ENCODE measurements around the gene TRPV2.
"Not testable (repeated sequence)": the region's sequence is repeated elsewhere in the genome, so short reads cannot be mapped to it uniquely, and the experiment has no call there.

The TRPV2 gene

DNA sequence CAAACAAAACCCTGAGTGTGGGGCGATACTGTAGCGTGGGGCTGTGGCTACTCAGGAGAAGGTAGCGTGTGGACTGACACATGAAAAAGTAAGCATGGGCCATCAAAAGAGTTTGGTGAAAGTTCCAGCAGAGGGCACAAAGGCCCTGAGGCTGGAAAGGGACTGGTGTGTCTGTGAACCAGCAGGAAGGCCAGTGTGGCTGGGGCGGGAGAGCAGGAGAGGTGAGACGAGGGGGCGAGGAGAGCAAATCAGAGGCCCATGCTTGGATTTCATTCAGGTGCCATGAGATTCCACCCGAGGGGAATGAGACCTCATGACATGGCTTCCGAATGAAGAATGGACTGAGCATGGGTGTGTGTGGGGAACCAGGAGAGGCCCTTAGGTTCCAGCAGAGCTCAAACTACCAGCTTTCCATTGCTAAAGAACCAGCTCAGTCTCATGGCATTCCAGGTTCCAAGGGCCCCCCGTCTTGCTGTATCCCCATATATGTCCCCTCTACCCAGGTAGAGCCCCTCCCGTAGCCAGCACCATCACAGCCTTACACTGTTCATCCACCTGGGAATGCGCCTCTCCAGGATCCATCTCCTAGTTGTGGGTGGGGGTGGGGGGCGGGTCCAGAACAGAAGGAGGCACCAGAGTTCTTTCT, 31.1 kb downstream of the TRPV2 start:
- intact Hi-C loops (cut with DNase I; ENCODE audit: low total_unique reads) = no loop called here
- H3K36me3 ChIP-seq = peaks cover 0 to 82% (median 53%) of the 10 kb centered on the region in 3 donors
- no peak overlapping the region for H3K27ac ChIP-seq
- TF ChIP-seq, protein P1, sequence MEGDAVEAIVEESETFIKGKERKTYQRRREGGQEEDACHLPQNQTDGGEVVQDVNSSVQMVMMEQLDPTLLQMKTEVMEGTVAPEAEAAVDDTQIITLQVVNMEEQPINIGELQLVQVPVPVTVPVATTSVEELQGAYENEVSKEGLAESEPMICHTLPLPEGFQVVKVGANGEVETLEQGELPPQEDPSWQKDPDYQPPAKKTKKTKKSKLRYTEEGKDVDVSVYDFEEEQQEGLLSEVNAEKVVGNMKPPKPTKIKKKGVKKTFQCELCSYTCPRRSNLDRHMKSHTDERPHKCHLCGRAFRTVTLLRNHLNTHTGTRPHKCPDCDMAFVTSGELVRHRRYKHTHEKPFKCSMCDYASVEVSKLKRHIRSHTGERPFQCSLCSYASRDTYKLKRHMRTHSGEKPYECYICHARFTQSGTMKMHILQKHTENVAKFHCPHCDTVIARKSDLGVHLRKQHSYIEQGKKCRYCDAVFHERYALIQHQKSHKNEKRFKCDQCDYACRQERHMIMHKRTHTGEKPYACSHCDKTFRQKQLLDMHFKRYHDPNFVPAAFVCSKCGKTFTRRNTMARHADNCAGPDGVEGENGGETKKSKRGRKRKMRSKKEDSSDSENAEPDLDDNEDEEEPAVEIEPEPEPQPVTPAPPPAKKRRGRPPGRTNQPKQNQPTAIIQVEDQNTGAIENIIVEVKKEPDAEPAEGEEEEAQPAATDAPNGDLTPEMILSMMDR (IDR thresholded peaks at IDR 0.05) = no peak
- H3K9me3 ChIP-seq = no peaks in the 10 kb centered on the region
- peaks cover 0 to 12% (median 7%) of the 10 kb centered on the region in 4 donors for H3K4me1 ChIP-seq
- no peak overlapping the region for H3K4me3 ChIP-seq
- H3K27me3 ChIP-seq = no peaks in the 10 kb centered on the region
- no peak for DNase-seq

DNA sequence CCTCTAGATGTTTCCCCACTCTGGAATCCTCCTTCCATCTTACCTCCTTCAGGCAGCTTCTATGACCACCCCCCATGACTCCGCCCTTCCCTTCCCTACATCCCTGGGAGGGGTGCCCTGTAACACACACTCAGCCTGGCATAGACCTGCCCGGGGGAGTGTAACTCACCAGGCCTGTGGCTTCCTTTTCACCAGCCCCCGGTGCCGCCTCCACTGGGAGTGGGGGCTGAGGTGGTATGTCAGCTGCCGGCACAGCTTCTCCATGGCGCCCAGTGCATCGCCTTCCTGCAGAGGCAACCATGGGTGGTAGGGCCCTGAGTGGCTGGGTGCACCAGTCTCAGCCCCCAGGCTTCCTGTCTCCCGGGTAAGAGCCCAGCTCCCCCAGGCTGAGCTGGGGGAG, 32.3 kb downstream of the TRPV2 start:
- H3K27ac ChIP-seq = no peak overlapping the region
- peaks cover 0 to 69% (median 41%) of the 10 kb centered on the region in 3 donors for H3K36me3 ChIP-seq
- TF ChIP-seq, protein P1 (IDR thresholded peaks at IDR 0.05) = no peak
- peaks cover 0 to 3% (median 0%) of the 10 kb centered on the region in 4 donors for H3K4me1 ChIP-seq
- DNase-seq = no peak
- intact Hi-C loops (cut with DNase I; ENCODE audit: low total_unique reads) = no loop called here
- H3K4me3 ChIP-seq = no peak overlapping the region
- H3K9me3 ChIP-seq = no peaks in the 10 kb centered on the region
- no peaks in the 10 kb centered on the region for H3K27me3 ChIP-seq

DNA sequence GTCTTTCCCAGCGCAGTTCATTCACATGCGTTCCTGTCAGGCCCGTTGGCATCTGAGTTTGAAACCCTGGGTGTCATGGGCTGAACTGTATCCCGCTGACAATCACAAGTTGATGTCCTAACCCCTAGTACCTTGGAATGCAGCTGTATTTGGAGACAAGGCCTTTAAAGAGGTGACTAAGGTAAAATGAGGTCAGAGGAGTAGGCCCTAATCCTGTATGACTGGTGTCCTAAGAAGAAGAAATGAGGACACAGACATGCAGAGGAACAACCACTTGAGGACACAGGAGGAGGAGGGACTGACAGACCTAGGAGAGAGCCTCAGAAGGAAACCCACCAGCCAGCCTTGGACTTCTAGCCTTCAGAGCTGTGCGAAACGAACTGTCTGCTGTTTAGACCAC, 33.1 kb downstream of the TRPV2 start:
- no peaks in the 10 kb centered on the region for H3K9me3 ChIP-seq
- DNase-seq = no peak
- TF ChIP-seq, protein P1 (IDR thresholded peaks at IDR 0.05) = no peak
- H3K27me3 ChIP-seq = no peaks in the 10 kb centered on the region
- intact Hi-C loops (cut with DNase I; ENCODE audit: low total_unique reads) = no loop called here
- H3K27ac ChIP-seq = no peak overlapping the region
- H3K4me1 ChIP-seq = peaks cover 0 to 3% (median 0%) of the 10 kb centered on the region in 4 donors
- no peak overlapping the region for H3K4me3 ChIP-seq
- peaks cover 0 to 61% (median 34%) of the 10 kb centered on the region in 3 donors for H3K36me3 ChIP-seq

DNA sequence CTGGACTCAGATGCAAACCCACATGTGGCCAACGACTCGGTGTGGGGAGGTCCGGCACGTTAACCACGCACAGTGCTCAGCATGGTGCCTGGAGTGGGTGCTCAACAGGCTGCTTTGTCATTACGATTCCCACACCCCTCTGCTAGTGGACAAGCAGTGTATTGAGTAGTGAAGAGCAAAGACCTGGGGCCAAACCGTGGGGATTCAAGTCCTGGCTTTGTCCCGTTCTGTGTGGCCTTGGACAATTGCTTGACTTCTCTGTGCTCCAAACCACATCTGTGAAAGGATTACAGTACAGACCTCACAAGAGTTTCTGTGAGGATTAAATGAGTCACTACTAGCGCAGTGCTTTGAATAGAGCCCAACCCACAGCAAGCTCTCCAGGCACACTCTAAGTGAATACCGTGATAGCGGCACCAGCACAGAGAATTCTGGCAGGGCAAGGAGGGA, 33.8 kb downstream of the TRPV2 start:
- Histone ChIP-seq H3K27me3 (no peaks in the 10 kb centered on the region), H3K4me1 (peaks cover 0 to 3% (median 0%) of the 10 kb centered on the region in 4 donors), H3K4me3 (no peak overlapping the region), H3K9me3 (no peaks in the 10 kb centered on the region), H3K27ac (no peak overlapping the region), H3K36me3 (peaks cover 0 to 55% (median 28%) of the 10 kb centered on the region in 3 donors)
- TF ChIP-seq, protein P1 (IDR thresholded peaks at IDR 0.05) = no peak
- intact Hi-C loops (cut with DNase I; ENCODE audit: low total_unique reads) = no loop called here
- no peak for DNase-seq

DNA sequence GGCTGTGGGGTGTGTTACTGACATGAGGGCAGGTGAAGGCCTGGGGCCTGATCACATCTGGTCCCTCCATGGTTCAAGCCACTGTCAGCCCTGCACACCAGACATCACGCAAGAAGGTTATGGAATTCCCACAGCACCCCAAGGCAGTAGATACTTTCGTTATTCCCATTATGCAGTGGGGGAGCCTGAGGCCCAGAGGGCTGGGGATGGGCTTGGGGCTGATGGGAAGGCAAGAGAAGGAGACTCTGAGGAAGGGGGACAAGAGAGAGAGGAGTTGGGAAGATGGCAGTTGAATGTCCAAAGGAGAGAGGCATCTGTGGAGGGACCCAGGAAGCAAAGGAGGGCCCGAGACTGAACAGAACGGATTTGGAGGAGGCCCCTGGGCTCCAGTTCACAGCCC, 34.7 kb downstream of the TRPV2 start:
- Histone ChIP-seq H3K27me3 (no peaks in the 10 kb centered on the region), H3K36me3 (peaks cover 0 to 49% (median 23%) of the 10 kb centered on the region in 3 donors), H3K4me1 (peaks cover 0 to 3% (median 0%) of the 10 kb centered on the region in 4 donors), H3K4me3 (no peak overlapping the region), H3K27ac (no peak overlapping the region), H3K9me3 (no peaks in the 10 kb centered on the region)
- intact Hi-C loops (cut with DNase I; ENCODE audit: low total_unique reads) = no loop called here
- DNase-seq = no peak
- TF ChIP-seq, protein P1 (IDR thresholded peaks at IDR 0.05) = no peak

DNA sequence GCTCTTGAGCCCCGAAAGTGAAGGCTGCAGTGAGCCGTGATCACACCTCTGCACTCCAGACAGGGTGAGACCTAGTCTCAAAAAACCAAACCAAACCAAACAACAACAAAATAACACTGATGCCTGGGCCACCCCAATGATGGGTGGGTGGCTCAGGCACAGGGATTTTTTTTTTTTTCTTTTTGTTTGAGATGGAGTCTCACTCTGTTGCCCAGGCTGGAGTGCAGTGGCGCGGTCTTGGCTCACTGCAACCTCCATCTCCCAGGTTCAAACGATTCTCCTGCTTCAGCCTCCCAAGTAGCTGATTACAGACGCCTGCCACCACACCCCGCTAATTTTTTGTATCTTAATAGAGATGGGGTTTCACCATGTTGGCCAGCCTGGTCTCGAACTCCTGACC, 36.9 kb downstream of the TRPV2 start:
- not testable (repeated sequence) for H3K4me3 ChIP-seq, DNase-seq, H3K27ac ChIP-seq, H3K27me3 ChIP-seq, H3K9me3 ChIP-seq, H3K4me1 ChIP-seq
- intact Hi-C loops (cut with DNase I; ENCODE audit: low total_unique reads) = loop anchor here (2.0 kb wide), 1 partner anchor 69 kb away; no protein-coding TSS in a partner anchor
- H3K36me3 ChIP-seq = peaks cover 0 to 33% (median 11%) of the 10 kb centered on the region in 3 donors
